H9 (cell line): ENCODE results near the gene SGF29. TPM values are rescaled to one million over a fixed set of nuclear protein-coding genes. Genes with fewer than 3 reads are reported as not detected.
A peak's percentile ranks its signal among the peaks of the same experiment; 100 is the strongest.

Experiments used
- DNase-seq: peaks from one replicate; pipeline ENCODE4 v3.0.0-alpha.2; 2017
- H2AFZ ChIP-seq: one replicate; pipeline ENCODE4 v1.6.1; 2013; ENCODE audit warnings: mild to moderate bottlenecking, low read length, control low read depth, moderate library complexity
- H2AK5ac ChIP-seq: 2 replicates; pipeline ENCODE4 v1.6.1; 2013; ENCODE audit warnings: low read length, control low read depth, mixed read lengths; ENCODE audit not compliant: insufficient read length
- H2BK120ac ChIP-seq: one replicate; pipeline ENCODE4 v1.6.1; 2013; ENCODE audit warnings: low read depth, mild to moderate bottlenecking, low read length, control low read depth, inconsistent platforms; ENCODE audit not compliant: poor library complexity, severe bottlenecking
- H2BK12ac ChIP-seq: 2 replicates; pipeline ENCODE4 v1.6.1; 2013; ENCODE audit warnings: low read length, control low read depth, mixed read lengths, low read depth; ENCODE audit not compliant: insufficient read length
- H2BK15ac ChIP-seq: 2 replicates; pipeline ENCODE4 v1.6.1; 2013; ENCODE audit warnings: low read depth, low read length, control low read depth
- H2BK20ac ChIP-seq: one replicate; pipeline ENCODE4 v1.6.1; 2013; ENCODE audit warnings: low read depth, mild to moderate bottlenecking, low read length, control low read depth, inconsistent platforms; ENCODE audit not compliant: poor library complexity, severe bottlenecking
- H2BK5ac ChIP-seq: 2 replicates; pipeline ENCODE4 v1.6.1; 2013; ENCODE audit warnings: low read length, control low read depth, mixed read lengths; ENCODE audit not compliant: insufficient read length
- H3K14ac ChIP-seq: 2 replicates; pipeline ENCODE4 v1.6.1; 2013; ENCODE audit warnings: low read length, control low read depth; ENCODE audit not compliant: insufficient read depth
- H3K18ac ChIP-seq: 2 replicates; pipeline ENCODE4 v1.6.1; 2013; ENCODE audit warnings: low read depth, mild to moderate bottlenecking, mixed read lengths, low read length, control low read depth; ENCODE audit not compliant: insufficient read length
- H3K23ac ChIP-seq: 2 replicates; pipeline ENCODE4 v1.6.1; 2013; ENCODE audit warnings: low read length, control low read depth, mixed read lengths, low read depth; ENCODE audit not compliant: insufficient read length
- H3K23me2 ChIP-seq: 2 replicates; pipeline ENCODE4 v1.6.1; 2013; ENCODE audit warnings: low read depth, mild to moderate bottlenecking, mixed read lengths, low read length, control low read depth; ENCODE audit not compliant: insufficient read length, poor library complexity, severe bottlenecking
- H3K27ac ChIP-seq: 2 replicates; pipeline ENCODE4 v1.5.1; 2013; ENCODE audit warnings: low read length, control low read depth, mixed read lengths, low read depth; ENCODE audit not compliant: insufficient read length
- H3K27me3 ChIP-seq: 2 replicates; pipeline ENCODE4 v1.6.1; 2013; ENCODE audit warnings: low read length, control low read depth, inconsistent platforms; ENCODE audit not compliant: insufficient read depth
- H3K4ac ChIP-seq: 2 replicates; pipeline ENCODE4 v1.6.1; 2013; ENCODE audit warnings: low read depth, mild to moderate bottlenecking, control low read depth, inconsistent platforms, low read length, moderate library complexity
- H3K4me1 ChIP-seq: 2 replicates; pipeline ENCODE4 v1.6.1; 2013; ENCODE audit warnings: low read length, control low read depth, inconsistent platforms; ENCODE audit not compliant: insufficient read depth
- H3K4me2 ChIP-seq: 2 replicates; pipeline ENCODE4 v1.6.1; 2013; ENCODE audit warnings: low read length, control low read depth, mixed read lengths; ENCODE audit not compliant: insufficient read length, insufficient read depth
- H3K56ac ChIP-seq: 2 replicates; pipeline ENCODE4 v1.6.1; 2013; ENCODE audit warnings: low read depth, mild to moderate bottlenecking, mixed read lengths, low read length, control low read depth; ENCODE audit not compliant: insufficient read length
- H3K79me1 ChIP-seq: 2 replicates; pipeline ENCODE4 v1.6.1; 2013; ENCODE audit warnings: low read depth, mild to moderate bottlenecking, moderate library complexity, low read length, control low read depth, inconsistent platforms; ENCODE audit not compliant: insufficient read depth, poor library complexity, severe bottlenecking
- H3K79me2 ChIP-seq: 2 replicates; pipeline ENCODE4 v1.6.1; 2013; ENCODE audit warnings: low read length, control low read depth, inconsistent platforms; ENCODE audit not compliant: insufficient read depth
- H3K9ac ChIP-seq: 2 replicates; pipeline ENCODE4 v1.6.1; 2013; ENCODE audit warnings: low read length, control low read depth, mixed read lengths; ENCODE audit not compliant: insufficient read length; ENCODE audit errors: extremely low read depth
- H3K9me3 ChIP-seq: one replicate; pipeline ENCODE4 v1.6.1; 2013; ENCODE audit warnings: low read depth, low read length, inconsistent platforms; ENCODE audit not compliant: control insufficient read depth
- H3T11ph ChIP-seq: one replicate; pipeline ENCODE4 v1.6.1; 2013; ENCODE audit warnings: mild to moderate bottlenecking, low read length, control low read depth, inconsistent platforms
- H4K20me1 ChIP-seq: one replicate; pipeline ENCODE4 v1.6.1; 2013; ENCODE audit not compliant: control insufficient read depth, insufficient read length, insufficient read depth
- H4K5ac ChIP-seq: 2 replicates; pipeline ENCODE4 v1.6.1; 2013; ENCODE audit warnings: low read depth, mild to moderate bottlenecking, mixed read lengths, low read length, control low read depth; ENCODE audit not compliant: insufficient read length
- H4K8ac ChIP-seq: replicated peaks from 2 replicates; pipeline ENCODE4 v1.6.1; 2013; ENCODE audit warnings: low read length, control low read depth, mixed read lengths, low read depth; ENCODE audit not compliant: insufficient read length
- H4K91ac ChIP-seq: 2 replicates; pipeline ENCODE4 v1.6.1; 2013; ENCODE audit warnings: low read depth, mild to moderate bottlenecking, moderate library complexity, mixed read lengths, low read length, control low read depth; ENCODE audit not compliant: insufficient read length
- H3K27ac Mint-ChIP-seq, 3 experiments: 2 replicates in 2 of 3; 3 replicates in 1 of 3; pipeline ENCODE4 v1.8.0; 2020 to 2021; ENCODE audit warnings: mixed read lengths in 3 of 3, mild to moderate bottlenecking in 1 of 3, moderate library complexity in 1 of 3
- H3K27me3 Mint-ChIP-seq: 2 replicates; pipeline ENCODE4 v1.8.0; 2021; ENCODE audit warnings: low read depth, mild to moderate bottlenecking, moderate library complexity, mixed read lengths
- H3K36me3 Mint-ChIP-seq, 3 experiments: 2 replicates in 2 of 3; 3 replicates in 1 of 3; pipeline ENCODE4 v1.8.0; 2020 to 2021; ENCODE audit warnings: low read depth in 3 of 3, mixed read lengths in 3 of 3; ENCODE audit not compliant: insufficient read depth in 1 of 3
- H3K4me1 Mint-ChIP-seq, 2 experiments: 2 replicates each; pipeline ENCODE4 v1.8.0; 2020; ENCODE audit warnings: mixed read lengths in 2 of 2
- H3K4me3 Mint-ChIP-seq, 2 experiments: 2 replicates in 1 of 2; 3 replicates in 1 of 2; pipeline ENCODE4 v1.8.0; 2020 to 2021; ENCODE audit warnings: mild to moderate bottlenecking in 2 of 2, mixed read lengths in 2 of 2, moderate library complexity in 1 of 2
- H3K9me3 Mint-ChIP-seq, 2 experiments: 2 replicates in 1 of 2; 3 replicates in 1 of 2; pipeline ENCODE4 v1.8.0; 2020; ENCODE audit warnings: mild to moderate bottlenecking in 2 of 2, mixed read lengths in 2 of 2, moderate library complexity in 1 of 2
- WGBS: extraction: QIAGEN DNeasy Blood & Tissue Kit; methylation state at CpG from one replicate; pipeline ENCODE4 v1.1.7; 2013; ENCODE audit warnings: missing lambda C conversion rate, low lambda C conversion rate, mixed read lengths; ENCODE audit not compliant: insufficient read length; ENCODE audit errors: extremely low coverage; 5-methylcytosine and 5-hydroxymethylcytosine counted together
- total RNA-seq: library from RNA; stranded (reverse); gene quantifications from 2 replicates; pipeline ENCODE4 v1.2.1, GENCODE V29; 2021
- TF ChIP-seq, protein P1 (sequence below): fragments of 200-600 bp; sonication (generic); conservative IDR thresholded peaks from 3 replicates; pipeline ENCODE4 v1.8.0; 2021; ENCODE audit warnings: antibody characterized with exemption, mild to moderate bottlenecking

SGF29 gene
- total RNA-seq, 1 experiment from 2014 or later = 24.8 TPM

DNA sequence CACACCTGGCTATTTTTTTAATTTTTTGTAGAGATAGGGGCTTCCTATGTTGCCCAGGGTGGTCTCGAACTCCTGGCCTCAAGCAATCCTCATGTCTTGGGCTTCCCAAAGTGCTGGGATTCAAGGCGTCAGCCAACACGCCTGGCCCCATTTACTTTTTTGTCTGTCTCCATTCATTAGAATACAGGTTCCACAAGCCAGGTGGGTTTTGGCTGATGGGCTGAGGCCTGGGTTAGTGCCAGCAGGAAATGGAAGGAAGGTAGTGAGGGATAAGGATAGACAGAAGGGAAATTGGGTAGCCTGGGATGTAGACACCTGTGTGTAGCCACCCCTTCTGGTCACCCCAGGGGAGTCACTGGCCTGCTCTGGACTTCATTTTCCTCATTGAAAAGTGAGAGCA lies 42.7 kb upstream of the SGF29 start:
- Histone ChIP-seq H3K23ac (no peak overlapping the region), H3K4me2 (no peak overlapping the region), H3K79me1 (no peaks in the 10 kb centered on the region), H3K27me3 (no peaks in the 10 kb centered on the region), H3K18ac (no peak overlapping the region), H2AK5ac (no peak overlapping the region), H3T11ph (no peak overlapping the region), H2BK15ac (0 out of 2 replicates have a peak overlapping the region, but pooled peaks have one; percentile 58), H2BK12ac (no peak overlapping the region), H2BK5ac (no peak overlapping the region), H4K5ac (no peak overlapping the region), H3K27ac (no peak overlapping the region), H3K79me2 (no peaks in the 10 kb centered on the region), H2BK20ac (no peak overlapping the region), H4K20me1 (no peaks in the 10 kb centered on the region), H2AFZ (no peak overlapping the region), H3K4ac (no peak overlapping the region), H3K23me2 (no peaks in the 10 kb centered on the region), H3K4me1 (no peaks in the 10 kb centered on the region), H2BK120ac (no peak overlapping the region), H3K9me3 (no peaks in the 10 kb centered on the region), H4K8ac (no peak overlapping the region), H3K14ac (no peak overlapping the region), H4K91ac (no peak overlapping the region), H3K56ac (no peak overlapping the region), H3K9ac (no peak overlapping the region)
- no peak for DNase-seq
- no CpG with 5 or more reads among the region's 3 CpGs for WGBS
- TF ChIP-seq, protein P1, sequence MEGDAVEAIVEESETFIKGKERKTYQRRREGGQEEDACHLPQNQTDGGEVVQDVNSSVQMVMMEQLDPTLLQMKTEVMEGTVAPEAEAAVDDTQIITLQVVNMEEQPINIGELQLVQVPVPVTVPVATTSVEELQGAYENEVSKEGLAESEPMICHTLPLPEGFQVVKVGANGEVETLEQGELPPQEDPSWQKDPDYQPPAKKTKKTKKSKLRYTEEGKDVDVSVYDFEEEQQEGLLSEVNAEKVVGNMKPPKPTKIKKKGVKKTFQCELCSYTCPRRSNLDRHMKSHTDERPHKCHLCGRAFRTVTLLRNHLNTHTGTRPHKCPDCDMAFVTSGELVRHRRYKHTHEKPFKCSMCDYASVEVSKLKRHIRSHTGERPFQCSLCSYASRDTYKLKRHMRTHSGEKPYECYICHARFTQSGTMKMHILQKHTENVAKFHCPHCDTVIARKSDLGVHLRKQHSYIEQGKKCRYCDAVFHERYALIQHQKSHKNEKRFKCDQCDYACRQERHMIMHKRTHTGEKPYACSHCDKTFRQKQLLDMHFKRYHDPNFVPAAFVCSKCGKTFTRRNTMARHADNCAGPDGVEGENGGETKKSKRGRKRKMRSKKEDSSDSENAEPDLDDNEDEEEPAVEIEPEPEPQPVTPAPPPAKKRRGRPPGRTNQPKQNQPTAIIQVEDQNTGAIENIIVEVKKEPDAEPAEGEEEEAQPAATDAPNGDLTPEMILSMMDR = no peak
- Mint-ChIP-seq H3K27ac (no peak overlapping the region), H3K9me3 (no peaks in the 10 kb centered on the region), H3K4me1 (0 out of 4 replicates have a peak, but pooled peaks cover 0 to 2% of the 10 kb centered on the region in 2 experiments), H3K27me3 (peaks cover 5% of the 10 kb centered on the region), H3K36me3 (no peaks in the 10 kb centered on the region), H3K4me3 (no peak overlapping the region)
